NB4 (cell line): Measurements from ENCODE around the gene FGF18.

Experiments
- TF ChIP-seq, protein P1 (sequence below): IDR thresholded peaks from one replicate; pipeline ENCODE4 v1.5.1; 2012; ENCODE audit warnings: low read depth, low read length
- TF ChIP-seq, protein P2 (sequence below): IDR thresholded peaks from 2 replicates; pipeline ENCODE4 v1.6.1; 2011; ENCODE audit warnings: low read depth, low read length

- TF ChIP-seq, protein P1, sequence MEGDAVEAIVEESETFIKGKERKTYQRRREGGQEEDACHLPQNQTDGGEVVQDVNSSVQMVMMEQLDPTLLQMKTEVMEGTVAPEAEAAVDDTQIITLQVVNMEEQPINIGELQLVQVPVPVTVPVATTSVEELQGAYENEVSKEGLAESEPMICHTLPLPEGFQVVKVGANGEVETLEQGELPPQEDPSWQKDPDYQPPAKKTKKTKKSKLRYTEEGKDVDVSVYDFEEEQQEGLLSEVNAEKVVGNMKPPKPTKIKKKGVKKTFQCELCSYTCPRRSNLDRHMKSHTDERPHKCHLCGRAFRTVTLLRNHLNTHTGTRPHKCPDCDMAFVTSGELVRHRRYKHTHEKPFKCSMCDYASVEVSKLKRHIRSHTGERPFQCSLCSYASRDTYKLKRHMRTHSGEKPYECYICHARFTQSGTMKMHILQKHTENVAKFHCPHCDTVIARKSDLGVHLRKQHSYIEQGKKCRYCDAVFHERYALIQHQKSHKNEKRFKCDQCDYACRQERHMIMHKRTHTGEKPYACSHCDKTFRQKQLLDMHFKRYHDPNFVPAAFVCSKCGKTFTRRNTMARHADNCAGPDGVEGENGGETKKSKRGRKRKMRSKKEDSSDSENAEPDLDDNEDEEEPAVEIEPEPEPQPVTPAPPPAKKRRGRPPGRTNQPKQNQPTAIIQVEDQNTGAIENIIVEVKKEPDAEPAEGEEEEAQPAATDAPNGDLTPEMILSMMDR: no peak
- TF ChIP-seq, protein P2, sequence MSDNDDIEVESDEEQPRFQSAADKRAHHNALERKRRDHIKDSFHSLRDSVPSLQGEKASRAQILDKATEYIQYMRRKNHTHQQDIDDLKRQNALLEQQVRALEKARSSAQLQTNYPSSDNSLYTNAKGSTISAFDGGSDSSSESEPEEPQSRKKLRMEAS: no peak
Measured at GRCh38 chr5:171478946-171479775, 59.7 kb downstream of the FGF18 start.
